DND-41 (cell line): ENCODE measurements around the gene TMEM167A.

Experiments
- EZH2 ChIP-seq: IDR thresholded peaks from 3 replicates; pipeline ENCODE4 v1.6.1; 2012; ENCODE audit warnings: borderline replicate concordance, low read depth, mild to moderate bottlenecking, moderate library complexity, low read length, inconsistent platforms; ENCODE audit not compliant: severe bottlenecking
- TF ChIP-seq, protein P1 (sequence below): IDR thresholded peaks from 2 replicates; pipeline ENCODE4 v1.5.1; 2012; ENCODE audit warnings: borderline replicate concordance, low read length, moderate library complexity, mild to moderate bottlenecking; ENCODE audit not compliant: poor library complexity, severe bottlenecking; ENCODE audit errors: extremely low read depth

DNA sequence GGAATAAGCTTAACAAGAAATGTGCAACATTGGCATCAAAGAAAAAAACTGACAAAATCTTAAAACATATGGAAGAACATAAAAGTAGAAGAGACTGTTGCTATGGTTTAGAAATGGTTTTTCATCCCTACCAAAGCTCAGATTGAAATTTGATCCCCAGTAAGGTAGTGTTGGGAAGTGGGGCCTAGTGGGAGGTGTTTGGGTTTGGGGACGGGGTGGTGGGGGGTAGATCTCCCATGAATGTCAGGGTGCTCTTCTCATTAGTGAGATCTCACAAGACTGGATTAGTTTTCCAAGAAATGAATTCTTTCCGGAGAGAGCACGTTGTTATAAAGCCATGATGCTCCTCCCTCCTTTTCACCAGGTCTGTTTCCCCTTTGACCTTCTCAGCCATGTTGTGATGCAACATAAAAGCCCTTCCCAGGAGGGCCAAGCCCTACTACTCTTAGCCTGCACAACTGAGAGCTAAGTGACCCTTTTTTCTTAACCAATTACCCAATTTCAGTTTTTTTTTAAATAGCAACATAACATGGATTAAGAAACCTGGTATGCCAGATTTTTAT is 10.6 kb downstream of the TMEM167A start:
- TF ChIP-seq, protein P1, sequence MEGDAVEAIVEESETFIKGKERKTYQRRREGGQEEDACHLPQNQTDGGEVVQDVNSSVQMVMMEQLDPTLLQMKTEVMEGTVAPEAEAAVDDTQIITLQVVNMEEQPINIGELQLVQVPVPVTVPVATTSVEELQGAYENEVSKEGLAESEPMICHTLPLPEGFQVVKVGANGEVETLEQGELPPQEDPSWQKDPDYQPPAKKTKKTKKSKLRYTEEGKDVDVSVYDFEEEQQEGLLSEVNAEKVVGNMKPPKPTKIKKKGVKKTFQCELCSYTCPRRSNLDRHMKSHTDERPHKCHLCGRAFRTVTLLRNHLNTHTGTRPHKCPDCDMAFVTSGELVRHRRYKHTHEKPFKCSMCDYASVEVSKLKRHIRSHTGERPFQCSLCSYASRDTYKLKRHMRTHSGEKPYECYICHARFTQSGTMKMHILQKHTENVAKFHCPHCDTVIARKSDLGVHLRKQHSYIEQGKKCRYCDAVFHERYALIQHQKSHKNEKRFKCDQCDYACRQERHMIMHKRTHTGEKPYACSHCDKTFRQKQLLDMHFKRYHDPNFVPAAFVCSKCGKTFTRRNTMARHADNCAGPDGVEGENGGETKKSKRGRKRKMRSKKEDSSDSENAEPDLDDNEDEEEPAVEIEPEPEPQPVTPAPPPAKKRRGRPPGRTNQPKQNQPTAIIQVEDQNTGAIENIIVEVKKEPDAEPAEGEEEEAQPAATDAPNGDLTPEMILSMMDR, result no peak
- TF ChIP-seq EZH2, result no peak
